Measurements from ENCODE around the gene POLN.

The POLN gene

DNA sequence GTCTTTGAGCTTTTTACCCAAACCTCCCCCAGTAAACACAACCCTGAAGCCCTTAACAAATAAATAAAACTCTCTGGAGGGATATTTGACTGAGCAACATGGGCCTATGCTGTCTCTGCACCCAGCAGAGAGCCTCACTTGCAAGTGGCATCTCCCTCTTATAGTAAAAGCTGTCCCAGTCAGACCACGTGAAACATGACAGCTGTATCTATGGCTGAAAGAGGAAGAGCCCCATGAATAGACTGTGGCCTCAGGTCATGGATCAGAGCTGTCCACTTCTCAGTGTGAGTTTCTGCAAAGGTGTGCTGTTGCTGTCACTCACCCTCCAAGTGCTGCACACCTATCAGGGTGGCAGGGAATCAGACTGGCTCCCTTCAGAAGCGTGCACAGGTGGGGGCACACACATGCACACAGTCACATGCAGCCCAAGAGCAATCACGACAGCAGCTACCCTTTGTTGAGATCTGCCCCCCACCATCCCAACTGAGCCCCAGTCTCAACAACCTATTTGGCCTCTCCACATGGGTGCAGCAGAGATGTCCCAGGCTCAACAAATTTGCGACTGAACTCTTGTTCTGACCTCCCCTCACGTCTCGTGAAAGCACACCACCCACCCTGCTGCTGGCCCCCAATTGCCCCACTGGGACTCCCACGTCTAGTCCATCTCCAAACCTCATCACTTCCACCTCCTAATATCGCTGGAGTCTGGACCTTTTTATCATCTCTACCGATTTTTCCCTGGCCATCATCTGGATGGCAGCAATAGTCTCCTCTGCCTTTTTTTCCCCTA lies 137.2 kb downstream of the POLN start:
- DNase-seq (ENCODE audit: low read depth), result no peak

DNA sequence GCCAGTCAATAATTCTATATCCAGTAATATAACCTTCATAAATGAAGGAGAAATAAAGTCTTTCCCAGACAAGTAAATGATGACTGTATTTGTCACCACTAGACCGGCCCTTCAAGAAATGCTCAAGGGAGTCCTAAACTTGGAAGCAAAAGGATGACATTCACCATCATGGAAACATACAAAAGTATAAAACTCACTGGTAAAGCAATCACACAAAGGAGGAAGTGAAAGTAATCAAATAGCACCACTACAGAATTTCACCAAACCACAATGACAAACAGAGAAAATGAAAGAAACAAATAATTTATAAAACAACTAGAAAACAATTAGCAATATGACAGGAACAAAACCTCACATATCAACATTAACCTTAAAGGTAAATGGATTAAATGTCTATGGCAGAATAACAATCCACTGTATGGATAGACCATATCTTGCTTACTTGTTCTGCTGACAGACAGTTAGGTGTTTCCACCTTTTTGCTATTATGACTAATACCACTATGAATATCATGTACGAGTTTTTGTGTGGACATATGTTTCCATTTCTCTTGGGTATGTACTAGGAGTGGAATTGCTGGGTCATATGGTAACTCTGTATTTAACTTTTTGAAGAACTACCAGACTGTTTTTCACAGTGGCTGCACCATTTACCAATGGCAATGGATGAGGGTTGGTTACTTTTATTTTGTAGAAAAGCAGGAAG lies 137.9 kb downstream of the POLN start:
- DNase-seq (ENCODE audit: low read depth), result no peak

DNA sequence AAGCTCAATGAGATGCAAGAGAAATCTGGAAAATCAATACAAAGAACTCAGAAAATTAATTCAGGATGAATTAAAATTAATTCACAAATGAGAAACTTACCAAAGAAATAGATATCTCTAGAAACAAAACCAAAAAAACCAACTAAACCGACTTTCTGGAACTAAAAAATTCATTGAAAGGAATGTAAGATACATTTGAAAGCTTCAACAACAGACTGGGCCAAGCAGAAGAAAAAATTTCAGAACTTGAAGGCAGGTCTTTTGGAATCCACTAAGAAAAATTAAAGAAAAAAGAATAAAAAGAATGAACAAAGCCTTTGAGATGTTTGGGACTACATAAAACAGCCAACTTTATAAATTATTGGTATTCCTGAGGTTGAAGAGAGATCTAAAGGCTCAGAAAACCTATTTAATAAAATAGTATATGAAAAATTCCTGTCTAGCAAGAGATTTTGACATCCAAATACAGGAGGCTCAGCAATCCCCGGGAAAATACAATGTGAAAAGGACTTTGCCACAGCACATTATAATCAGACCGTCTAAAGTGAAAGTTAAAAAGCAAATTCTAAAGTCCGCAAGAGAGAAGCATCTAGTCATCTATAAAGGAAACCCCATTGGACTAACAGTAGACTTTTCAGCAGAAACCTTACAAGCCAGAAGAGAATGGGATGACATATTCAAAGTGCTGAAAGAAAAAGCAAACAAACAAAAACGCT lies 138.6 kb downstream of the POLN start:
- DNase-seq (ENCODE audit: low read depth), result no peak

DNA sequence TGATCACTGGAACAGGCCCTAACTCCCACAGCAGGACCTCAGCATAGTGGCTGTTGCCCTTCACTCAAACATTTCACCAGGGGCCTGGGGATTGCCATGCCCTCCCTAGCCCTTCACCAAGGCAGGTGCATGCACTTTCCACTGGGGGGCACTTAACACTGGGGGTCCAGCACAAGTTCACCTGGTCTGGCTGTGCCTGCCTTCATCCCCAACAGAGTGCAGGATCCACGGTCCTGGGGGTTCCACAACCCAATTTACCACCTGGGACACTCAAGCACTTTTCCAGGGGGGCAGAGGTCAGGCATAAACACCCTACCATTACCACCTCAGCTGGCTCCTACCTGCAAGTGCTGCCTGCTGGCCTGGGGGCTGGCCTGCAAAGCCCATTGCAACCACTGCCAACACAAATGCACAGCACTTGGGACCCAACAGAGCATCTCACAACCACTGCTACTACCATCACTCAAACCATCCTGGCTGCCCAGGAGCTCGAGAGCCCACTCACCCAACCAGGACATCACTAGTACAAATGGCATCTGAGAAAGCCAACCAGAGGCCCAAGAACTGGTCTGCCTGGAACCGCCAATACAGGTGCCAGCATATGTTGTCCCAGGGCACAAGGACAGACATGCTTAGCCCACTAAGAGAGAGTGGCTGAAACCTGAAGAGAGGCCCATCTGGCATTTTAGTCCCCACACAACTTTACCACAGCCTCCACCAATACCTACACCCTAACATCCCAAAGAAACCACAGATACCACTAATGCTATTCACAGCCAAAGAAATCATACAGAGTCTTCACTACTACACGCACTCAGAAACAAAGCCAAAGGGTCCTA lies 139.7 kb downstream of the POLN start:
- DNase-seq (ENCODE audit: low read depth), result no peak

DNA sequence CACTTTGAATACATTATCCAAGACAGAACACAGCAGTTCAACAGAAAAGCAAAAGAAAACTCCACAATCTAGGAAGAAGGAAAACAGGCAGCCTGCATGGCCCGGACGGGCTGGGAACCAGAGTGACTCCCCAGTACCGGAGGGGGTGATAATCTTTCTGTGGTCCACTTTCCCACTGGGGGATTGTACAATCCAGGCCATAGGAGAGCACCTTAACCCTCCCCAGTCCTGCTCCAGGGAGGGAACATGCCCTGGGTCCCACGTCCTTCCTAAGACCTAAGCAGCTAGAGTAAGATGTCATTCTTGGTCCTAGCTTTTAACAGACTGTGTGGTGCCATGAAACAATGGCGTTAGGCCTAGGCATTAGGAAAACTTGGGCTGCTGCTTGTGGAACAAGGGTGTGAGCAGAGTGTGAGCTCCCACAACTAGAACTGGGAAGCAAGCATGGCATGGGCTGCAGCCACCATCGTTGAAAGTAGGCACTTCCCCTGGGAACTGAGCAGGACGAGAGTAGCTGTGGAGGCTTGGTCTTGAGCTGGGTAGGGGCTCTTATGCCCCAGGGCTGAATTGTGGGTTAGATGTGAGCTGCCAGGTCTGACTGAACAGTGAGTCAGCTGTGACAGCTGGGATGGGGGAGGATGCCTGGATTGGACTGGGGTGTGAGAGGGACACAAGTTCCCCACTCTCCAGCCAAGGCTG lies 140.4 kb downstream of the POLN start:
- DNase-seq (ENCODE audit: low read depth), result no peak

DNA sequence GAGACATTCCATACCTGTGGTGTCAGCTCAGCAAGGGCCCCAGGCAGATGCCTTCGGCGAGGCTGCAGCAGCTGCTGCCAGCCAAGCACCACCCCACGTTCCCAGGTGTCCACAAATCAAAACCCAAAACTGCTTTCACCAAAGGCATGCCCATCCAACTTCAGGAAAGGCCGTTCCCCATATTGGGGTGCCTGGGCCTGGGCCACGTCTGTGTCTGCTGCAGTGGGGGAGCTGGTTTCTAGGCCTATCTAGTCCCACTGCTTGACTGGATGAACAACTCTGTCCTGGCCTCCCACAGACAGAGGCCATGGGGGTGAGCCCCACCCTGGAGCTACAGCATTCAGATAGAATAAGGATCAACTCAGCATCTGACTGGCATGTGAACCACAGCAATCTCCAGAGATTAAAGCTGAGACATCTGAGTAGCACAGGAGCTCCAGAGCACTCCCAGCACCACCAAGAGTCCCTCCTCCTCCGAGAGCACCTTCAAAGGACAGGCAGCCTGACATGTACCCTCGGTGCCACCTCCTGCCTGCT lies 145.8 kb downstream of the POLN start:
- DNase-seq (ENCODE audit: low read depth), result no peak

DNA sequence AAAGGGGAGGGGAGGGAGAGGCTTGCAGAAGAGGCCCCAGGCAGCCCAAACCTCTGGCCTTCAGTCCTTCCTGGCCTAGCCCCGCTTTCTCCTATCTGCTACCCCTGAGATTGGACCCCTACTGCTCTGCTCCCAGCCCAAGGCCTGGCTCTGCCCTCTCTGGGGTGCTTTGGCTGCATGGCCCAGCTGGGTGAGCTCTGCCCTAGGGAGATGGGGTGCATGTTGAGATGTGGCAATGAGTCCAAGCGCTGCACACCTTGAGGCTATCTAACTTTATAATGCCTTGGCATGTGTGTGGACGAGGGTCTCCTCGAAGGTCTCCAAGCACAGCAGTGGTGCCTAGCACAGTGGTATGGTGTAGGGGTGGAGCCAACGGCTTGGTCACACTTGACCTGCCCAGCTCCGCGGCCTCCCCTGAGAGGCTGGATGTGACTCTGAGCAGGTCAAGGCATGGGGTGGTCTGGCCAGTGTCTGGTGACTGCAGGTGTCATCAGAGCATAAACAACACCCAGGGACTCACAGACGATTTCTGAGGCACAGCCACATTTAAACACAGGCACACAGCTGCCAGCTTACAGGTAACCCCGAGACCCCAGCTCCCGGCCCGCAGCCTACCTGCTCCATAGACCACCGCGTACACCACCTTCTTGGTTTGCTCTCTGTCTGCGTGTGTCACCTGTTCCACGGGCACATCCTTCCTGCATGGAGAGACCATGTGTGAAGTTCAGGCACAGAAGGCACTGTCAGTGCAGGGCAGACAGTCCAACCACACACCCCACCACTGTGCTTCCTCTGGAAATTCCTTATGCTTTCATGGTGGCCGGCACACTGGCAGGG lies 146.5 kb downstream of the POLN start:
- no peak for DNase-seq (ENCODE audit: low read depth)

DNA sequence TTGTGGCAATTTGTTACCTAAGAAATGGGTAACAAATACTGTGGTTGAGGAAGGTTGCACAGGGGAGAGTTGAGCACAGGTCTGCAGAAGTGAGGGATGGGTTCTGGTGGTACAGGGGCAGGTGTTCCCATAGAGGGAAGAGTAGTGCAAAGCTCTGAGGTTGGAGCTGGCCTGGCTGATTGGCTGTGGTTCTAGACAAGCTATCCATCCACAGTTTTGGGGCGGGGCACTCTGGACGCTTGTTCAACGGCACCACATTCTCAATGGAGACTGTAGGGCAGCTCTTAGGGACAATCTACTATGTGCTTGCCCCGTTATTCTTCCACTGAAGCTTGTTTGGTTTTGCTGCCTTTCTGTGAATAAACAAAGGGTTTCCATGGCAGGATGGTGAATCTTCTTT lies 147.4 kb downstream of the POLN start:
- DNase-seq (ENCODE audit: low read depth), result no peak

DNA sequence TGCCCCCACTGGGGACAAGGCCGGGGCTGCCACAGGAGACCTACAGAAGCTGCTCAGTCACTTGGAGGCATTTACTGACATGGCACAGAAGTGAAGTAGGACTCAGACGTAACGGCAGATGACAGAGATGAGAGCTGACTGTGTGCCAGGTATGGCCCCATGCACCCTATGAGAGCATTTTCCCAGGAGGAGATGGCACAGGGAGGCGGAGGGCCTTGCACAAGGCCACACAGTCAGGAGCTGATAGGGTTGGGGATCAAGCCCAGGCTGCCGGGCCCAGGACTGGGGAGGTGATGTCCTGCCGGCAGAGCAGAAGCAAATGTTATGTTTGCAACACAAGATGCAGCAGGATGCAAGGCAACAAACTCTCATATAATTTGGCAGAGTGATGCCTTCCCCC lies 148.7 kb downstream of the POLN start:
- no peak for DNase-seq (ENCODE audit: low read depth)

DNA sequence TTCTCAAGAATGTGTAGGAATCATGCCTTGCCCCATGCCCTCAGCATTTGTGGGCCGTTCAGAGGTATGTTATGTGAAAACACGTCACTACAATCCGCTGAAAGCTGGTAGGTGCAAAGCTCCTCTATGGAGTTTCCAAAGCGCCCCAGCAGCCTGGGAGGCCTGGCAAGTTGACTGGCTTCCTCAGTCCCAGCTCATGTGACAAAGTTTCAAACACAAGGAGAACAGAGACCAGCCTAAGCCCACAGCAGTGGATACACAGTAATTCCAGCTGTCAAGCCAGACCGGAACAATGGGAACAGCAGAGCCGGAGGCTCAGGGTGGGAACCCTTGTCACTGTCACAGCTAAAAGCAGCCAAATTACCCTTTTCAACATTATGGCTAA lies 149.3 kb downstream of the POLN start:
- DNase-seq (ENCODE audit: low read depth), result no peak

DNA sequence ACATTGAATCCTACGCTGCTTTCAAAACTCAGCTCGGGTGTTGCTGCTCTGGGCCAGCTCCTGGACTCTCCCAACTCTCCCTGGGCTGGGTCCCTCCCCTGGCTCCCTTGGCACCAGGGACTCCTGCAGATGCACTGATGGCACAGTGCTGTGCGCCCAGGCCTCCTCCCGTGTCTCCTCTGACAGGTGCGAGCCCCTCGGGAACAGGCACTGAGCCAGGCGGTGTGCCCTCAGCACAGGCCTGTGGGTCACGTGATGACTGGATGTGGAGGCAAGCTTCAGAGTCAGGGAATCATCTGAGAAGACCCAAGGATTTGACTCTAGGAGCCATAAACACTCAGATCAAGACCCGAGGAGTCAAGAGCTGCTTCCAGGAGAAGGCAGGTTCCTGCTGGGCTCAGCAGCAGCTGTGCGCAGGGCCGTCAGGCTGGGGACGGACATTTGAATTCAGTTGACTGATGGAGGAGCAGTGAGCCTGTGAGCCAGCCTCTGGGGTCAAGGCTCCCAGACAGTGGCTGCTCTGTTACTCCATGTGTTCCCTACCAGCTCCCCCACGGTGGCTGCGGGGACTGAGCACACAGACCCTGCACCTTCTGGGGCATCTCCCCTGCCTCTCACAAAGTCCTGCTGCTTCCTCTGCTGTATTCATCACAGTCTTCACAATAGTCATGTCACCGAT lies 149.8 kb downstream of the POLN start:
- DNase-seq (ENCODE audit: low read depth), result no peak

DNA sequence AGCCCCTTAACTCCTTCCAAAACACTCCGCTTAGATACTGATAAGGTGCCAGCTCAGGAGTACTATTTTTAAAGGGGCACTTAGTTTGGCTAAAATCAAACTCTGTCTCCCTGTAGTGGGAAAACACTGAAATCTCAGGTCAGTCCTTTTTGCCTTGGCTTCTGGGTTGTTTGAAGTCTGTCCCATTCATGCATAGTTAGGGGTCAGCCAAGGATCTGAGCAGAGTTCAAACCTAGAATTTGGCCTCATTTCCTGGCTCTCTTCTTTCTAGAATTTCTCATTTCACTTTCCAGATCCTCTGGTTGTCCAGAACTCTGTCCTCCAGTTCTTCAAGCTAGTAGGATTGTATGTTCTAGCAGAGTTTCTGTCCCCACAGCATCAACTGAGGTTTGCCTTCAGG lies 151.3 kb downstream of the POLN start:
- DNase-seq (ENCODE audit: low read depth), result no peak

DNA sequence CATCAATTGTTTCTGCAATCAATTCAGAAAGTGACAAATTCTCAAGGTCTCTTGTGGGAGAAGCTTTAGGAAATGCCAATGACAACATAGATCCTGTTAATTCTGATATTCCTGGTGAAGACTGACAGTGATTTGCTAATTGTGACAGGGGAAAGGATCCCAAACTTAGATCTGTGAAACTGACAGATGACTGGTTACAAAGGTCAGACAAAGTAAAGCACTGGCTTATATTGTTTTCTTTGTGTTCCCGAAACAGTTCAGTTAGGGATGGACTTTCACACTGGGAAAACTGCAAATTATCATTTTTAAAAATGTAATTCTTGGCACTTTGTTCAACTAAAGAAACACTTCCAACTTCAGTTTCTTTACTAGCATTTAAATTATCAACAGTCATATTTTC lies 152.7 kb downstream of the POLN start:
- DNase-seq (ENCODE audit: low read depth), result no peak

DNA sequence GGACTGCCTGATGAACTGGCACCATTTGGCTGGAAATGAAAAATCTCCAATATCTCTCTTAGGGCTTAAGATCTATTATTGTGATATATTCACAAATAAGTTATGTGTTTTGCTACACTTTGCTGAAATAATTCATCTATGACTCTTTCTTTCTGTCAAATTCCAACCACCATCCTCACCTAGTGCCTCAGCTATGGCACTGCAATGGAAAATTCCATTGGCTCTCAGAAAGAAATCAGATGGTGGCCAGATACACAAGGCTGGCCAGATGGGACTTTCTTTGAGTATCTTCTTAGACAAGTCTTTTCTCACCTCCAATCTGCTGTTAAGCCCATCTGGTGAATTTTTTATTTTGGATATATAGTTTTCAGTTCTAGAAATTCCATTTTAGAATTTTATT lies 154.8 kb downstream of the POLN start:
- no peak for DNase-seq (ENCODE audit: low read depth)

DNA sequence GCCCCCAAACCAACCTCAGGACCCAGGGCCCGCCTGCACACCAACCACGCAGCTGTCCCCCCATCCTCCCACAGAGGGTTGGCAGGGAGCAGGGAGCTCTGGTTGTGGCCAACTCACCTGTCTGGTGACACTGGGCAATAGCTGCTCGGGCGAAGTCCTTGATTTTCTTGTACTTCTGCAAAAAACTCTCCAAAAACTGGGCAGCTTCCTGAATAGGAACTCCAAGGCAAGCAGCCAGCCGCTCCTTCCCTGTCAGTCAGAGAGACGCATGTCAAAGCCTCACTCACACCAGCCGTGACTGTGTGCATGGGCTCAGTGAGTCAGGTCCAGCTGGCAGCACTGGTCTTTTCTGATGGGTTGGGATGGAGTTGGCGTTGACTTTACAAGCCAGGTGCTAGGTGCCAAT lies 156.4 kb downstream of the POLN start:
- no peak for DNase-seq (ENCODE audit: low read depth)

DNA sequence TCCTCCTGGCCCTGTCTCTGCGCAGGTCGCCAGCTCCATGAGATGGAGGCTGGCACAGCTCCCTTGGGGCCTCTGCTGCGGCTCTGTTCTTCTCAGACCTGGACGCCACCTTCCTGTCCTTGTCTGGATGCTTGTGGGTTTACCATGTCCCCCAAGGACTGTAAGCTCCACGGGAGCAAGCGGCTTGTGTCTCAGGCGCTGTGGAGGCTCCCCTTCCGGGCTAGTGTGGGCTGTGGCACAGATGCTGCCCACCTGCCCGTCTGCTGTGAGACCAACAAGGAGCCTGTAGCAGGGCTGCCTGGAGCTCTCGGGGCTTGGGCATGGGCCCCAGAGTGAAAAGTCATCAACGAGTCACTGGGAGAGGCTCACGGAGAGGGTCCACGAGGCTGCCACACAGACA lies 157.6 kb downstream of the POLN start:
- no peak for DNase-seq (ENCODE audit: low read depth)

DNA sequence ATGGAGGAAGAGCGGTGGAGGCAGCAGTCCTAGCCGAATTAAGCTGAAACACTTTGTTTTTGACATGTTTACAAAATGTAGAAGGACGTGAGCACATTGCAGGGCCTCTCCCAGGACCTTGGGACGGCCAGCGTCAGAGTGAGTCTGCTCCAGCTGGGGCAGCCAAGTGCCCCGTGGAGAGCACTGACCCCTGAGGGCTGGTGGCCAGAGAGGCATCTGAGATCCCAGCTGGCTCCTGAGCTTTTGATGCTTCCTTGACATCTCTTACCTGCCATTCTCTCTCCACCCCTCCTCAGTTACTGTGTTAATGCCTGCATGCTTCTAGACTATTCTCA lies 158.1 kb downstream of the POLN start:
- DNase-seq (ENCODE audit: low read depth), result no peak

DNA sequence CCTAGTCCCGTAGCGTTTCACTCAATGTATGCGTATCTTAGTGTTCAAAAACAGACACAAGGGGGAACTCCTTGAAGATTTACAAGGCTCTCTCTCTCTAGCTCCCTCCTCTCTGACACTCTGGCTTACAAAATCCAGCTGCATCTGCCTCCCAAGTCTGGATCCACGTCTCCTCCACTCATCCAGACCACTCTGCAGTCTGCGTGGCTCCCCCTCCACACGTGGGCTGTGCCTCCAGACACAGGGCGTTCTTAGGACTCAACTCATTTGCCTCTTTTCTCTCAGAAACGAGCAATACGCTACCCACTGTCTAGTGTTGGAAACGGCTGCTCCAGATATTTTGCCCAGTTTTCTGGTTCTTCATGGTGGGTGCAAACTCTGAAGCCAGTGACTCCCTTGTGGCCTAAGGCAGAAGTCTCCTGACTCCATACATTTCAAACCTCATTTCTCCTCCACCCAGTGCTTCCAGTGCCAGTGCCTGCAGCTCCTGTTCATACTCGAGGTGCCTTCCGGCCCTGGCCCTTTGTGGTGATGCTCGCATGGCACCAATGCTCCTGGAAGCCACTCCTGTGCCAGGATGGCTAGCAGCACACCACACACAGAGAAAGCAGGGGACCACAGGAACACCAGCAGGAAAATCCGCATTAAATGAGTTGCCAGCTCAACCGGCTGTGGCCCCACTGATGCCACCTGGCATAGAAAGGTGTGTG lies 158.7 kb downstream of the POLN start:
- DNase-seq (ENCODE audit: low read depth), result no peak

DNA sequence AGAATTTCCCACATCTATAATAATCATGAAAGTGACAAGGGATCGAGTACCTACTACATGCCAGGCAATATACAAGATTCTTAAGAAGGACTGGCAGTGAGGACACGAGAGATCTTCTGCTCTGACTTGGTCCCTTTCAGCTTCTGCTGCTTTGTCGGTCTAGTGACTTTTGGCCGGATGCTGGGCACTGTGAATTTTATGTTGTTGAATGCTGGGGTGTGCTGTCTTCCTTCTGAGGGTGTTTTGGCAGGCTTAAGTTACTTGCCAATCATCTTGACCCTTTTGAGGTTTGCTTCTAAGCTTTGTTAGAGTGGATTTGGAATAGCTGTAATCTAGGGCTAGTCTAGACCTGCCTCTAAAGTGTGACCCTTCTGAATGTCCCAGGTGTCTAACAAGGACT lies 159.3 kb downstream of the POLN start:
- DNase-seq (ENCODE audit: low read depth), result no peak

All from CMK (cell line).